ENCODE measurements around the gene ACO2. TPM values are rescaled to one million over a fixed set of nuclear protein-coding genes. Genes with fewer than 3 reads are reported as not detected.

The ACO2 gene
- total and polyA plus RNA-seq, 12 donors: 35.5 to 212 (median 134) TPM

GRCh38 chr22:41530890-41531714, 62.2 kb downstream of the ACO2 start:
- no peak overlapping the region for H3K4me3 ChIP-seq
- DNase-seq: no peak
- H3K27me3 ChIP-seq: no peaks in the 10 kb centered on the region
- H3K27ac ChIP-seq: peak overlapping the region in 1 of 5 donors; percentile 30
- H3K9me3 ChIP-seq (replicated peaks in 1 of 3): no peaks in the 10 kb centered on the region
- no peak for TF ChIP-seq CTCF (IDR thresholded peaks at IDR 0.05)
- TF ChIP-seq POLR2A (IDR thresholded peaks at IDR 0.05): no peak
- H3K36me3 ChIP-seq (replicated peaks in 1 of 2): peaks cover 0 to 62% of the 10 kb centered on the region in 2 donors
- intact Hi-C loops (cut with DNase I): no loop called here
- H3K4me1 ChIP-seq (replicated peaks in 1 of 2): peaks cover 0 to 10% of the 10 kb centered on the region in 2 donors
- 80 to 86% (median 83%) methylated on average over 8 to 18 of the region's 18 CpGs for WGBS, 4 donors

GRCh38 chr22:41531715-41532477, 63.0 kb downstream of the ACO2 start:
- H3K4me1 ChIP-seq (replicated peaks in 1 of 2): peaks cover 0 to 4% of the 10 kb centered on the region in 2 donors
- TF ChIP-seq POLR2A (IDR thresholded peaks at IDR 0.05): no peak
- TF ChIP-seq CTCF (IDR thresholded peaks at IDR 0.05): no peak
- no peak for DNase-seq
- peaks cover 0 to 54% of the 10 kb centered on the region in 2 donors for H3K36me3 ChIP-seq (replicated peaks in 1 of 2)
- intact Hi-C loops (cut with DNase I): no loop called here
- no peaks in the 10 kb centered on the region for H3K9me3 ChIP-seq (replicated peaks in 1 of 3)
- no peaks in the 10 kb centered on the region for H3K27me3 ChIP-seq
- H3K27ac ChIP-seq: peak overlapping the region in 2 of 5 donors; percentile 3 to 30
- no peak overlapping the region for H3K4me3 ChIP-seq
- 85 to 93% (median 86%) methylated on average over 14 to 17 of the region's 17 CpGs for WGBS, 4 donors

GRCh38 chr22:41532908-41533825, 64.2 kb downstream of the ACO2 start:
- H3K4me3 ChIP-seq: no peak overlapping the region
- H3K36me3 ChIP-seq (replicated peaks in 1 of 2): peaks cover 0 to 42% of the 10 kb centered on the region in 2 donors
- WGBS, 4 donors: 55 to 68% (median 57%) methylated on average over 4 to 19 of the region's 19 CpGs
- no peaks in the 10 kb centered on the region for H3K9me3 ChIP-seq (replicated peaks in 1 of 3)
- H3K27ac ChIP-seq: peak overlapping the region in 3 of 5 donors; percentile 8 to 56 (median 50)
- peak; percentile 70 to 89 (median 82) for DNase-seq
- H3K27me3 ChIP-seq: no peaks in the 10 kb centered on the region
- TF ChIP-seq CTCF (IDR thresholded peaks at IDR 0.05) (peak; percentile 65 to 84 (median 76)), POLR2A (IDR thresholded peaks at IDR 0.05) (no peak)
- intact Hi-C loops (cut with DNase I): no loop called here
- H3K4me1 ChIP-seq (replicated peaks in 1 of 2): no peaks in the 10 kb centered on the region
